Activated CD8-positive, alpha-beta memory T cell treated with anti-CD3 and anti-CD28 coated beads for 36 hours (primary cell): ENCODE data around the gene ZNF141. TPM values are rescaled to one million over a fixed set of nuclear protein-coding genes. Genes with fewer than 3 reads are reported as not detected.
"Not testable (repeated sequence)": the region's sequence is repeated elsewhere in the genome, so short reads cannot be mapped to it uniquely, and the experiment has no call there.

Source experiments
- CTCF ChIA-PET: fragments of 350-600 bp; sonication (Branson Sonifier 250); formaldehyde crosslinking; loops from one replicate; lab custom pipeline; 2021; ENCODE audit warnings: antibody characterized with exemption; lab: Charles Lee
- POLR2A ChIA-PET: fragments of 350-600 bp; sonication (Branson Sonifier 250); formaldehyde crosslinking; loops from one replicate; lab custom pipeline; 2021; ENCODE audit warnings: antibody characterized with exemption; lab: Charles Lee
- total RNA-seq, 2 experiments: library from RNA; stranded (reverse); gene quantifications; one replicate each; pipeline ENCODE4 v1.2.3, GENCODE V29; 2021

Gene ZNF141
- 10 to 100 TPM; 23.0 to 23.6 TPM for total RNA-seq

DNA sequence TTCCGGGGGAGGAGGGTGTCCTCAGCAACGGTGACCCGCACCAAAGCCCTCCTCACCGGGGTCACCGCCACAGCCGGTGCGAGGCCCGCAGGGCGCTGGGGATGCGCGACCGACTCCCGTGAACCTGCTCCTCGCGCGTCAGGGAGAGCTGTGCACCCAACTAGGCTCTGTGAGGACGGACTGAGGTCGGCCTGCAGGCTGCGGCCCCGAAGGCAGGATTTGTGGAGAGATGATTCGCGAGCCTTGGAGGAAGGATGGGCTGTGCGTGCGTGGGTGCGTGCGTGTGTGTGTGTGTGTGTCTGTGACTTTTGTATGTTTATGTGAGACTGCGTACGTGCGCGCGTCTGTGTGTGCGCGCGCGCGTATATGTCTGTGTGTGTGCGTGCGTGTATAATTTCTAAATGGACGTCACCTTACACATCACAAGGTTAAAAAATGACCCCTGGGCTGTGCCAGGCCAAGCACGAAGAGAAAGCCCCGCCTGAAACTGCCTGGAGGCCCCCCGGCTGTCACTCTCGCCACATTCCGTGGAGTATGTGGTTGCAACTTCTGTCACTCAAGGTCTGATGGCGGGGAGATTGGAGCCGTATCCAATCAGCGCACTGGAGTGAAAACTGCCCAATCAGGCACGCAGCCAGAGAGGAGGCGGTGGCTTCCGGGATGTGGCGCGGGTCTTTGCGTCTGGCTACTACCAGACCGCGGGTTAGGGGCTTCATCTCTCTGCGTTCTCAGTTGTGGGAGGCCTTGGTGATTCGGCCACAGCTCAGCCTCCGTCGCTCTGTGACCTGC is at the start of gene ZNF141:
Gene ZNF141, plus strand, starts transcription at position 672 of the 789 bp plus-strand sequence. CDS start 170 bp downstream, outside the sequence.
- POLR2A ChIA-PET, result interaction anchor here (1.0 to 1.3 kb wide), 2 partner anchors 34 to 136 kb away, joined by 3 to 6 read pairs; no protein-coding TSS in a partner anchor
- CTCF ChIA-PET, result no interaction called here

DNA sequence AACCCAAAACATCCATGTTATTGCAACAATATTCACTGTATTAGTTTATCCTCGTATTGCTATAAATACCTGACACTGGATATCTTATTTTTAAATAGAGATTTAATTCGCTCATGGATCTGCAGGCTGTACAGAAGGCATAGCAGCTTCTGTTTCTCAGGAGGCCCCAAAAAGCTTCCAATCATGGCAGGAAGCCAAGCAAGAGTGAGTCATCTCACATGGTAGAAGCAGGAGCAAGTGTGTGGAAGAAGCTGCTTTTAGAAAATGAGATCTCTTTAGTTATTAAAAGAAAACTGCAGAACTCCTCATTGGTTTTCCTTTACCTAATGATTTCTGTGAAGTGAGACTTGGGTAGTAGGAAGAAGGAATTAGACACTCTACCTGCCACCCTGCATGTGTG is 48.7 kb upstream of the ZNF141 start:
- POLR2A ChIA-PET, result no interaction called here

DNA sequence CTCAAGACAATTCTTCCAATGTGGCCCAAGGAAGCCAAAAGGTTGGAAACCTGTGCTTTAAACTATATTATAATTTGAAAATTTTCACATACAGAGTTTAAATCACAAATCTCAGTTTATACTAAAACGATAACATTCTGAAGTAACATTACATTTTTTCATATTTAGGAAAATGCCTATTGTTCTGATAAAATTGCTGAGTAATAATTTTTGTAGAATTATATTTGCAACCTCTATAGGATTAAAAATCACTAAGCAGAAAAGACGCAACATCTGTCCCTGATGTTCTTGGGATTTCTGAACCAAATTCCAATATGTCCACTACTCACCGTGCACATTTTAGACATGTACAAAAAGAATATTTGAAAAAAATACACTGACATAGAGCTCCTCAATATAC is 42.9 kb upstream of the ZNF141 start:
- CTCF ChIA-PET, result no interaction called here
- POLR2A ChIA-PET, result no interaction called here

More for the DNA sequence above, 48.7 kb upstream of the ZNF141 start:
- CTCF ChIA-PET, result no interaction called here

DNA sequence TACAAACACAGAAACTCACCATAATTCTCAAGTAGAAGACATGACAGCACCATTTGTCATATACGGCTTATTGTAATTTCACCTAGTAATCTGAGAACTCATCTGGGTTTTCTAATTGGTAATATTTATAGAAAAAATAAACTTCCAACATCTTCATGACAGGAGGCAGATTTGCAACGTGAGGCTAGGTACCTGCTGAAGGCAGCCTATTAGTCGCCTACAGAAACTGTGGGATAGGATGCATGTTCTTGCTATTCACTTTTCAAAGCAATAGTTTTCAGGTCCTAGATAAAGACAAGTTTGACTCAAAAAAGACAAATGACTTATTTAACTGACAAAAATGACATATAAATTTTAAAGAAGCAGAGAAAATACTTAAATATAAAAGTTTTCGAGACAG is 35.2 kb upstream of the ZNF141 start:
- POLR2A ChIA-PET, result no interaction called here

DNA sequence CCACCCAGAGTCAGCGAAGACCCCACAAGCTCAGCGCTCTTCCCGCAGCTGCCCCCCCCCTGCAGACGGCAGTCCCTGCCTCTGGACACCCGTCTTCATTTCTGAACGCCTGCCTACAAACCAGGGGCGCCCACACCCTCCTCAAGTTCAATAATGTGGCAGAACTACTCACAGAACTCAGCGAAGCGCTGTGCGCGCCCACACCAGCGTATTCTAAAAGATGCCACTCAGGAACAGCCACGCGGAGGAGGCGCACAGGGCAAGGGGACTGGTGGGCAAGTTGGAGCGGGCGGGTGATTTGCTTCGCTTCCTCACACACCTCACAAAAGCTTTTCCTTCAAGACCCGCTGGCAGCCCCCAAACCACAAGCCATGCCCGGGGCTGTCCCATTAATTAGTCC is 33.1 kb upstream of the ZNF141 start:
- POLR2A ChIA-PET, result not testable (repeated sequence)
- CTCF ChIA-PET, result interaction anchor here (0.6 kb wide), 1 partner anchor 173 kb away, joined by 3 read pairs; no protein-coding TSS in a partner anchor

More for the DNA sequence above, 35.2 kb upstream of the ZNF141 start:
- CTCF ChIA-PET, result no interaction called here

DNA sequence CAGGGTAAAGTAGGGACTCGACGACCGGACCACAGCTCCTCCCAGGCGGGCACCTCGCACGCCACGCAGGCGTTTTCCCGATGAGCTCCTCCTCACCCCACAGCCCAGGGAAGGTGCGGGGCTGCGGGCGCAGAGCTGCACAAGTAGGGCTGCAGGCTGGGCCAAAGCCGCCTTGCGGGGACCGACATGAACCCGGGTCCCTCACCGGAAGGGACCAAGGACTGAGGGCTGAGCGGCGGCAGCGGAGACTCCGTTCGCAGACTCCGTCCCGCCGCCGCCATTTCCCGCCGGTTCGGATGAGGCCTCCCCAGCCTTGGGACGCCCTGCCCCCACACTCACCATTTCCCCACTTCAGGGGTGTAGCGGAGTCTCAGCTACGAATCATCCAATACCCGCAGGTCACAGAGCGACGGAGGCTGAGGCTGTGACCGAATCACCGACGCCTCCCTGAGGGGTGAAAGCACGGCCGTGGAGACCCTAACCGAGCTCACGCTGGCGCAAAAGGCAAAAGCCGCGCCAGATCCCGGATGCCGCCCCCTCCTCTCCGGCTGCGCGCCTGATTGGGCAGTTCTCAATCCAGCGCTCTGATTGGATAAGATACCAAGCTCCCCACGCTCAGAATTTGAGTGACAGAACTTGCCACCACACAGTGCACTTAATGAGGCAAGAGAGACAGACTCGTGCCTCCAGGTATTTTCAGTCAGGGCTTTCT is 32.5 kb upstream of the ZNF141 start, which contains the start of gene ZNF732:
Gene ZNF732, minus strand, starts transcription at position 506 of the 712 bp plus-strand sequence. Its CDS starts 164 bp downstream, at position 342.
- ChIA-PET CTCF (no interaction called here), POLR2A (no interaction called here)

DNA sequence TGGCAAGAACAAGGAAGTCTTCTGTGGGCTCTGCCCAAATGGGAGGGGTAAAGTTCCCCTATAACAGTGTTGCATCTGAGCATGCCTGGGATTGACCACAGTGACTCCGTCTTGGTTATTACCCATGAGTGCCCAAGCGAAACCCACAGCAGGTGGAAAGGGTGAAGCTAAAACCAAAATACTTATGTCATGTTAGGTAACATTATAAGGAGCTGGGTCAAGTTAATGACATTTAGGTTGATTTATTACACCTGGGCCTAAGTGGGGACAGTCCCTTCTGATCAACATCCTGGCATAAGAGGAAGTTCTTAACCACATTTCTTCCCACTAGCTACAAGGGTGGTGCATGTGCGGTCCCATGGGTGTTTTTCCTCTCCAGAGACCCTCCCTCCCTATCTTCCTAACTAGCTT is 31.1 kb upstream of the ZNF141 start:
- CTCF ChIA-PET, result no interaction called here

DNA sequence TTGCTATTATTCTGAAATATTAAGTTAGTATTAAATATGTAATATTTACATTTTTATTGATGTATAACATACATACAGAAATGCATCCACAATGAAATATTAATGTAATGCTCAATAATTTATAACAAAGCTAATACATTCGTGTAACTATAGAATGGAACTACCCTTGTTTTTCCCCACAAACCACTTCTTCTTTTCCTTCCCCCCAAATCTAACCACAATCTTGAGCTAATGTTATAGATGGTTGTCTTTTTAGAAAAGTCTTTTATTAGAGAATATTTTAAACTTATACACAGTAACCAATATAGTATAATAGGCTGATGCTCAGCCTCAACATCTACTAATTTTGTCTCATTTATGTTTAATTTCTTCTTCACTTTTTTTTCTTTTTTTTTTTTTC is 27.8 kb upstream of the ZNF141 start:
- ChIA-PET CTCF (no interaction called here), POLR2A (no interaction called here)

More for the DNA sequence above, 31.1 kb upstream of the ZNF141 start:
- POLR2A ChIA-PET, result no interaction called here

DNA sequence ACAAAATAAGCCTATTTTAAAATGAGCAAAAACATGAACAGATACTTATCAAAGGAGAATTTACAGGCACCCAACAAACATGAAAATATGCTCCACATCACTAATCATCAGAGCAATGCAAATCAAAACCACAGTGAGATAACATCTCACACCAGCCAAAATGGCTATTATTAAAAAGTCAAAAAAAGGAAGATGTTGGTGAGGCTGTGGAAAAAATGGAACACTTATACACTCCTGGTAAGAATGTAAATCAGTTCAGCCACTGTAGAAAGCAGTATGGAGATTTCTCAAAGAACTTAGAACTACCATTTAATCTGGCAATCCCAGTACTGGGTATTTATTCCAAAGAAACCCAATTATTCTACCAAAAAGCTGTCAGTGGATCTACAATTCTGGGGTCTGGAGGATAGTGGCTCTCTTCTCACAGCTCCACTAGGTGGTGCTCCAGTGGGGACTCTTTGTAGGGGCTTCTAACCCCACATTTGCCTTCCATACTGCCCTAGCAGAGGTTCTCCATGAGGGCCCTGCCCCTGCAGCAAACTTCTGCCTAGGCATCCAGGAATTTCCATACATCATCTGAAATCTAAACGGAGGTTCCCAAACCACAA is 23.2 kb upstream of the ZNF141 start:
- POLR2A ChIA-PET, result no interaction called here
- CTCF ChIA-PET, result no interaction called here

DNA sequence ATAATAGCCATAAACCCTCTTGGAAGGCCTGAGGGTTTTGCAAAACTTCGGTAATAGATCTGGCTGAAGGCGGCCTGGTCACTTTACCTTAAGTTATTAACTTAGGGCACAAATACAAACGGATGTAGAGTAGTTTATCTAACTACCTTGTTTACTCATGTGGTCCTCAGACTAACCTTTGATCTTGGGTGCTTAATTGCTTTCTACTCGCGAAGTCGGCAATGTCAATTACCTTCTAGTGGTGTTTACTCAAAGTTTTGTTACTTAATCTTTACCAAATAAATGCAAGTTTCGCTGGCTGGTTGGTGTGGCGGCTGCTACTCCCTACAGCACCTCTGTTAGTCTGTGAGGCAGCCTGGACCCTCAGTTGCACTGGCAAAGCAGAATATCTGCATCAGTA is 8.9 kb upstream of the ZNF141 start:
- ChIA-PET CTCF (no interaction called here), POLR2A (no interaction called here)

DNA sequence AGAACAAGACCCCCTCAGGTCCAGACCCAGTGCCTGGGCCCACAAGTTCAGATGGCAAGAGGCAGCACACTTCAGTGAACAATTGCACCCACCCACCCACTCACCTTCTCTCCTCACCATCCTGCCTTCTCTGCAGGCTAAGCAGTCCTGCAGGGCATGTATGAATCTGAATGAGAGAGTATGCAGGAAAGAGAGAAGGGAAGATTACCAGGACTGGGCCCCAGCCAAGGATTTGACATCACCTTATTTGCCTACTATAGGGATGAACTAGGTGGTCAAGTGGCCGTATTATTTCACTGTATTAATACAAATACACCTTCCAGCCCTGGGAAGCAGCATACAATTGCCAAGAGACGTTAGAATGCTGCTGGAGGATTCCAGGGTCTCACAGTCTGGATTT is 2.1 kb upstream of the ZNF141 start:
- ChIA-PET POLR2A (no interaction called here), CTCF (no interaction called here)

DNA sequence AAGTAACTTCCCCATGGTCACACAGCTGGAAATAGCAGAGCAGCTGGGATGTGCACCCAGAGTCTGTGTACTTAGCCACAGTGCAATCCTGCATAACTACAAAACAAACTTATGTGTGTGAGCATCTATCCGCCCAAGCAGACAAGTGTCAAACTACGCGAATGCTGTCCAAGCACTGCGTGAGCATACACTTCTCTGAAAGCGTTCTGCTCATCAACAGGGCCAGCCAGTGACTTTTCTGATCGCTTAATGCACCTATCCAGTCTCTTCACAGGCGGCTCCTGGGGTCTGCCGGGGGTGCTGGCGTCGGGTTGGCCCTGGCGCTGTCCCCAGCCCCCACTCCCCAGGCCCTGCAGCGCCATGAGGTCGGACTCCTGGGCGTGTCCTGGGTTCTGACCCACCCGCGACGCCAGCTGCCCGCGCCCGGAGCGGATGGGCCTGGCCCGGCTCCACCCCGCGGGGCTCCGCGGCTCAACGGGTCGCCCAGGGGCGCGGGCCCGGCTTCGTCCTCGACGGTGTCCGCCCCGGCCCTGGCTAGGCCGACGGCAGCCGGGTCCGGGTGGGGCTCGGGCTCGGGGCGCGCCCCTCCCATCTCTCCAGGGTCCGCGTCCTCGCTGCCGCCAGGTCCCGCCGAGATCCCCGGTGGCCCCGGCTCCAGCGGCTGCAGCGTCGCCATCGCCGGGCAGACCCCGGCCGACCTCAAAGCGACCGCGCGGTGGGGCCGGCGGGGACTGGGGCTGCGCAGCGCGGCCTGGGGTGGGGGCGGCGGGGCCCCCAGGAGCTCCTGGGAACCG is 1.3 kb upstream of the ZNF141 start:
- CTCF ChIA-PET, result no interaction called here
- POLR2A ChIA-PET, result no interaction called here

DNA sequence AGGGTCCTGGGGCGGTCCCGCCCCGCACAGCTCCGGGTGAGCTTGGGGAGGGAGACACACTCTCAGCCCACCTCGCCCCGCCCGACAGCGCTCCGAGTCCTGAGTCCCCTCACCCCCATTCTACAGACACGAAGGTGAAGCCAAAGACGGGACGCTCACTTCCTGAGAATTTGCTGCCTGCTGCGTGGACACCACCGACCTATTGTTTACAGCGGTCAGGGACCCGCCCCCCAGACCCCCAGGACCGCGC is 796 bp upstream of the ZNF141 start:
- CTCF ChIA-PET, result no interaction called here
- POLR2A ChIA-PET, result no interaction called here

DNA sequence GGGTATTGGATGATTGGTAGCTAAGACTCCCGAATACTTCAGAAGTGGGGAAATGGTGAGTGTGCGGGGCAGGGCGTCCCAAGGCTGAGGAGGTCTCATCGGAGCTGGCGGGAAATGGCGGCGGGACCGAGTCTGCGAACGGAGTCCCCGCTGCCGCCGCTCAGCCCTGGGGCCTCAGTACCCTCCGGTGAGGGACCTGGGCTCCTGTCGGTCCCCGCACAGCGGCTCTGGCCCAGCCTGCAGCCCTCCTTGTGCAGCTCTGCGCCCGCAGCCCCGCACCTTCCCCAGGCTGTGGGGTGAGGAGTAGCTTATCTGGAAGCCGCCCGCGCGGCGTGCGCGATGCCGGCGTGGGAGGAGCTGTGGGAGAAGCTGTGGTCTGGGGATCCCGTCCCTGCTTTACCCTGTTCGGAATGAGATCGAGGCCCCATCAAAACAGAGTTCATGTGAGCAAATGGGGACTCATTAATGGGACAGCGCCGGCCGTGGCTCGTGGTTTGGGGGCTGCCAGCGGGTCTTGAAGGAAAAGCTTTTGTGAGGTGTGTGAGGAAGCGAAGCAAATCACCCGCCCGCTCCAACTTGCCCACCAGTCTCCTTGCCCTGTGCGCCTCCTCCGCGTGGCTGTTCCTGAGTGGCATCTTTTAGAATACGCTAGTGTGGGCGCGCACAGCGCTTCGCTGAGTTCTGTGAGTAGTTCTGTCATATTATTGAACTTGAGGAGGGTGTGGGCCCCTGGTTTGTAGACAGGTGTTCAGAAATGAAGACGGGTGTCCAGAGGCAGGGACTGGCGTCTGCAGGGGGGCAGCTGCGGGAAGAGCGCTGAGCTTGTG is 531 bp downstream of the ZNF141 start:
- POLR2A ChIA-PET, result interaction anchor here (1.0 to 1.3 kb wide), 2 partner anchors 33 to 135 kb away, joined by 3 to 6 read pairs; no protein-coding TSS in a partner anchor

DNA sequence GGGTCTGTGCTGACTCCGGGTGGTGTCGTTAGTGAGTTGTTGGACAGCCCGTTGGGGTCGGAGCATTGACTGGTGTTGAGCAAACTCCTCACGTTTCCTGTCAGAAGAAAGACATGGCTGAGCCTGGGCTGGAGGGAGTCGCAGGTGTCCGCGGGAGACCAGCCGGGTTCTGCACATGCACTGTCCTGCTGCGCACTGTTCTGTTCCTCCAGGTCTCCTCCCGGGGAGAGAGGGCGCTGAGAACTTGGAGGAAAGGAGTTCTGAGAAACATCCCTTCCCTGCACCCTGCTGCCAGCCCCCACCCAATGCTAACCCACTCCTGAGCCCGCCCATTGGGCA is 1.1 kb downstream of the ZNF141 start:
- CTCF ChIA-PET, result no interaction called here
- POLR2A ChIA-PET, result interaction anchor here (1.0 to 1.3 kb wide), 2 partner anchors 32 to 135 kb away, joined by 3 to 6 read pairs; no protein-coding TSS in a partner anchor

More for the DNA sequence above, 531 bp downstream of the ZNF141 start:
- CTCF ChIA-PET, result no interaction called here

DNA sequence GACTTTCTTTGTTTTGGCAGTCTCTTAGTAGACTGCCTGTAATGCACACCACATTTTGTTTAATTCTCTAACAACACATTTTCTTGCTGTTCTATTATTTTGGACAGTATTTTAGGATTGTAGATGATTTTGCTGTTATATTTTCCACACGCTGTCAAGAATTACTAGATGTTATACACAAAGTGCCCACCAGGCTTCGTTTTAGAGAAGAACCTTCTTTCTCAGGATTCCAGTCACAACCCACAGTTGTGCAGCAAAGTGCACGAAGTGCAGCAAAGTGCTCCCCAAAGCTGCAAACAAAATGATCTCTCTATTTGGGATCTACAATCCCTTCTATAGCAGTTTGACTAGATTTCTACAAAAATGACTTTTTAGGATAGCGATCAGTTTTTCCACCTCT is 2.4 kb downstream of the ZNF141 start:
- CTCF ChIA-PET, result no interaction called here
- POLR2A ChIA-PET, result no interaction called here

DNA sequence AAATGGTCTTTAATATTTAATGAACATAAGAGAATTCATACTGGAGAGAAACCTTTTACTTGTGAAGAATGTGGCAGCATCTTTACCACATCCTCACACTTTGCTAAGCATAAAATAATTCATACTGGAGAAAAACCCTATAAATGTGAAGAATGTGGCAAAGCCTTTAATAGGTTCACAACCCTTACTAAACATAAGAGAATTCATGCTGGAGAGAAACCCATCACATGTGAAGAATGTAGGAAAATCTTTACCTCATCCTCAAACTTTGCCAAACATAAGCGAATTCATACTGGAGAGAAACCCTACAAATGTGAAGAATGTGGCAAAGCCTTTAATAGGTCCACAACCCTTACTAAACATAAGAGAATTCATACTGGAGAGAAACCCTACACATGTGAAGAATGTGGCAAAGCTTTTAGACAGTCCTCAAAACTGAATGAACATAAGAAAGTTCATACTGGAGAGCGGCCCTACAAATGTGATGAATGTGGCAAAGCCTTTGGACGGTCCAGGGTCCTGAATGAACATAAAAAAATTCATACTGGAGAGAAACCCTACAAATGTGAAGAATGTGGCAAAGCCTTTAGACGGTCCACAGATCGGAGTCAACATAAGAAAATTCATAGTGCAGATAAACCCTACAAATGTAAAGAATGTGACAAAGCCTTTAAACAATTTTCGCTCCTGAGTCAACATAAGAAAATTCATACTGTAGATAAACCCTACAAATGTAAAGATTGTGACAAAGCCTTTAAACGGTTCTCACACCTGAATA is 35.6 kb downstream of the ZNF141 start:
- POLR2A ChIA-PET, result no interaction called here
- CTCF ChIA-PET, result no interaction called here
